Panc1 (cell line): Measurements from ENCODE around the gene CDKAL1.
"Not testable (repeated sequence)": the region's sequence is repeated elsewhere in the genome, so short reads cannot be mapped to it uniquely, and the experiment has no call there.

Experiments used
- CTCF ChIP-seq: fragments of 450-650 bp; IDR thresholded peaks from 2 replicates; pipeline ENCODE4 v1.5.1; 2017; ENCODE audit warnings: mild to moderate bottlenecking
- POLR2AphosphoS5 ChIP-seq: IDR thresholded peaks from 2 replicates; pipeline ENCODE4 v1.6.1; 2012; ENCODE audit warnings: mild to moderate bottlenecking, low read depth, low read length, moderate library complexity
- REST ChIP-seq, 2 experiments: IDR thresholded peaks; 2 replicates each; pipeline ENCODE4 v1.6.1; 2011 to 2012; ENCODE audit warnings: low read depth in 2 of 2, control low read depth in 1 of 2, low read length in 1 of 2, mild to moderate bottlenecking in 1 of 2, moderate library complexity in 1 of 2; ENCODE audit not compliant: insufficient read depth in 1 of 2
- SIN3A ChIP-seq: IDR thresholded peaks from 2 replicates; pipeline ENCODE4 v1.6.1; 2012; ENCODE audit warnings: low read depth, mild to moderate bottlenecking, low read length, moderate library complexity, borderline replicate concordance; ENCODE audit not compliant: insufficient read depth
- TCF7L2 ChIP-seq: IDR thresholded peaks from 2 replicates; pipeline ENCODE4 v1.6.1; 2011; ENCODE audit warnings: mild to moderate bottlenecking, low read depth, low read length, inconsistent platforms

GRCh38 chr6:20831251-20831650 is 297.0 kb downstream of the CDKAL1 start:
- TF ChIP-seq CTCF; POLR2AphosphoS5; REST (IDR thresholded peaks at IDR 0.05; ENCODE audit: insufficient read depth in 1 of 2, low read depth in 2 of 2, low read length in 1 of 2); SIN3A; TCF7L2: not testable (repeated sequence)
